Tibial nerve (tissue), 4 donors: ENCODE data around the gene LAMB3. TPM values are rescaled to one million over a fixed set of nuclear protein-coding genes. Genes with fewer than 3 reads are reported as not detected.
"Not testable (repeated sequence)": the region's sequence is repeated elsewhere in the genome, so short reads cannot be mapped to it uniquely, and the experiment has no call there.

Source experiments
- DNase-seq, 2 donors: peaks; one replicate each; pipeline ENCODE4 v3.0.0-alpha.2; 2019; ENCODE audit warnings: low spot score in 2 of 2
- H3K27ac ChIP-seq, 4 donors: fragments of 200-600 bp; sonication (generic) in 3 of 4; one replicate each; pipeline ENCODE4 v1.5.1; 2017 to 2019; ENCODE audit warnings: mild to moderate bottlenecking in 1 of 4
- H3K27me3 ChIP-seq, 2 donors: fragments of 200-600 bp; sonication (generic) in 1 of 2; one replicate each; pipeline versions ENCODE4 v1.5.1 to v1.6.0; 2017 to 2019
- H3K36me3 ChIP-seq, 3 donors: fragments of 200-600 bp; sonication (generic); one replicate each; pipeline ENCODE4 v1.5.1; 2018 to 2019
- H3K4me1 ChIP-seq, 4 donors: fragments of 200-600 bp; sonication (generic) in 3 of 4; one replicate each; pipeline ENCODE4 v1.5.1; 2017 to 2019
- H3K4me3 ChIP-seq, 4 donors: fragments of 200-600 bp; sonication (generic) in 3 of 4; one replicate each; pipeline ENCODE4 v1.5.1; 2017 to 2019; ENCODE audit warnings: mild to moderate bottlenecking in 1 of 4, moderate library complexity in 1 of 4
- H3K9me3 ChIP-seq, 4 donors: fragments of 200-600 bp; sonication (generic) in 3 of 4; one replicate each; pipeline ENCODE4 v1.5.1; 2017 to 2019
- CTCF ChIP-seq, 5 experiments: fragments of 200-600 bp in 3 of 5; fragments of 450-650 bp in 2 of 5; sonication (generic) in 3 of 5; IDR thresholded peaks; one replicate each; pipeline ENCODE4 v1.5.1; 2016 to 2019; ENCODE audit warnings: antibody characterized with exemption in 5 of 5, mild to moderate bottlenecking in 3 of 5, moderate library complexity in 2 of 5
- EP300 ChIP-seq, 2 donors: sonication (generic); formaldehyde crosslinking; IDR thresholded peaks; one replicate each; pipeline ENCODE4 v1.6.1; 2017; ENCODE audit warnings: antibody characterized with exemption in 2 of 2, mild to moderate bottlenecking in 1 of 2
- POLR2A ChIP-seq, 2 donors: fragments of 450-650 bp; IDR thresholded peaks; one replicate each; pipeline ENCODE4 v1.6.1; 2017; ENCODE audit warnings: antibody characterized with exemption in 2 of 2, mild to moderate bottlenecking in 2 of 2, moderate library complexity in 2 of 2
- WGBS, 2 donors: methylation state at CpG; one replicate each; pipeline ENCODE4 v1.1.5; 2018; 5-methylcytosine and 5-hydroxymethylcytosine counted together
- total RNA-seq, 4 donors: library from RNA; depleted of rRNA; stranded (reverse); fragments of >200 nt; gene quantifications; one replicate each; pipeline ENCODE4 v1.1.0, GENCODE V29; 2016

Gene LAMB3
- total RNA-seq, result 10 to 100 TPM in 1 of 4 donors, 1 to 10 TPM in 3; 2.5 to 22.8 (median 4.2) TPM

DNA sequence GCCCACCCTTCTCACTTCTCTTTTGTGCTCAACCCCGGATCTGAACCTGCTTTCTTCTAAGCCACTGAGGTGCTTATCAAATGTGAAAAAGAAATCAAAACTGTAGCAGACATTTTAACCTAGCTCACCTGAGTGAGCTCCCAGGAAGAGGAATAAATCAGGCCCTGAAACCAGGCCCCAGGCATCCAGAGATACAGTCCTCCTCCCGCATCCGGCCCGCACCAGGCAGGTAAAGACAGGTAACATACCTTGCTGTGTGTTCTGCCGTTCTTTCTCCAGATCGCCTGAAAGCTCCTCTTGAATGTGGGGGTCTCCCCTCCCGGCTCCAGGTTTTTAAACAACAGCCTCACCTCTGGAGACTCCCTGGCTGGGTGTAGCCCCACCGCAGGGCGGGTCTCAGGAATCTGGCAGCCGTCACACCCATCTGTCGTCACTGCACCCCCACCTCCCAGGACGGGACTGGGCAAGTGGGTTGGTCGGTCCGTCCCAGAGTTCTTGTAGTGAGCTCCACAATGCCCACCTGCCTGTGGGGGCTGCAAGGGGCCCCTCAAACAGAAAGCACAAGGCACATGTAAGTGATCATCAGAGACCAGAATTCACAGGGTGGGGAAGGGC, at the start of gene LAMB3:
TSS of gene LAMB3 (minus strand) at position 305 of the 615 bp plus-strand sequence. CDS start 1,481 bp downstream, outside the sequence.
- Histone ChIP-seq H3K27ac (peak within 1 kb of the TSS in 2 of 4 donors; percentile 43 to 50), H3K36me3 (no peaks in the 10 kb centered on the region), H3K9me3 (no peaks in the 10 kb centered on the region), H3K27me3 (no peaks in the 10 kb centered on the region), H3K4me3 (no peak within 1 kb of the TSS), H3K4me1 (peaks cover 0 to 57% (median 26%) of the 10 kb centered on the region in 4 donors)
- WGBS, 2 donors, result 76 to 82% methylated on average over 12 to 14 of the region's 14 CpGs
- no peak for DNase-seq
- TF ChIP-seq EP300 (IDR thresholded peaks at IDR 0.05) (no peak), CTCF (IDR thresholded peaks at IDR 0.05) (no peak), POLR2A (IDR thresholded peaks at IDR 0.05) (no peak)

GRCh38 chr1:209700686-209701085, 48.5 kb upstream of the LAMB3 start:
- not testable (repeated sequence) for H3K36me3 ChIP-seq, DNase-seq, H3K27ac ChIP-seq, H3K4me3 ChIP-seq, H3K27me3 ChIP-seq, H3K4me1 ChIP-seq, H3K9me3 ChIP-seq

DNA sequence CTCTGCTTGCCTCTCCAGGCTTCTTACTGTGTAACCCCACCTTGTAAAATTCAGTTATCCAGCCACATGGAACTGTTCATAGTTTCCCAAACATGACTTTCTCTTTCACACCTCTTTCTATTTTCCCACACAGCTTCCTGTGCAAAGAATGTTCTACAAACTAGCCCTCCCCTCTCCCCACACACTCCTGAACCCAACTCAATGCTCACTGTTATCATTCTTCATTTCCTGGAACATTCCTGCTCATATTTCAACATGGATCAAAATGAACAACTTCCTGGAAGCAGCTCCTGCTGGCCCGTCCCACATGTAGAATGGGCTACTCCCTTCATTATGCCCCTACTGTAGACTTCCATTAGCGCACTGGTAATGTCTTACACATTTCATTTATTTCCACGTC, 44.9 kb upstream of the LAMB3 start:
- H3K27ac ChIP-seq, result no peak overlapping the region
- 82 to 95% methylated on average over 3 of the region's 3 CpGs for WGBS, 2 donors
- no peak overlapping the region for H3K4me3 ChIP-seq
- no peak for DNase-seq
- H3K4me1 ChIP-seq, result peaks cover 0 to 8% (median 0%) of the 10 kb centered on the region in 4 donors
- H3K27me3 ChIP-seq, result no peaks in the 10 kb centered on the region
- H3K9me3 ChIP-seq, result no peaks in the 10 kb centered on the region
- no peak for TF ChIP-seq EP300 (IDR thresholded peaks at IDR 0.05)
- TF ChIP-seq CTCF (IDR thresholded peaks at IDR 0.05), result no peak
- no peak for TF ChIP-seq POLR2A (IDR thresholded peaks at IDR 0.05)
- no peaks in the 10 kb centered on the region for H3K36me3 ChIP-seq

DNA sequence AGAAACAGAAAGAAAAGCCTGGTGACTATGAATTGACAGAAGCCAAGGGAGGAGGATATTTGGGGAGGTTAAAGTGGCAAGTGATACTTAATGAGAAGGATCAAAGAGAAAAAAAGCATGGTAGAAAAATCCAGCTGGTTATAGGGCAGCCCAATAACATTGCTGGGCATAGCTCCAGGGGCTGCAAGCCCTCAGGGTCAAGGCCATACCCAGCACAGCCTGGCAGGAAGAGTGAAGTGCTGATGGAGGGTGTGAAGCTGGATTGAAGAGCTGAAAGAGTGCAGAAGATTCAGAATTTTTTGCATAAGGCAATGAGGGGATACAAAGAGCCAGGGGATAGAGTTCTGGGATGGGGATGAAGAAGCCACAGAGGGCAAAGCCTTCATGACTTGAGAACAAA, 44.4 kb upstream of the LAMB3 start:
- Histone ChIP-seq H3K36me3 (no peaks in the 10 kb centered on the region), H3K27me3 (no peaks in the 10 kb centered on the region), H3K4me3 (no peak overlapping the region), H3K9me3 (no peaks in the 10 kb centered on the region), H3K27ac (no peak overlapping the region), H3K4me1 (peaks cover 0 to 8% (median 0%) of the 10 kb centered on the region in 4 donors)
- DNase-seq, result no peak
- no peak for TF ChIP-seq POLR2A (IDR thresholded peaks at IDR 0.05)
- no peak for TF ChIP-seq EP300 (IDR thresholded peaks at IDR 0.05)
- TF ChIP-seq CTCF (IDR thresholded peaks at IDR 0.05), result no peak

GRCh38 chr1:209692745-209693504, 40.7 kb upstream of the LAMB3 start:
- no peak overlapping the region for H3K4me3 ChIP-seq
- peaks cover 0 to 8% (median 0%) of the 10 kb centered on the region in 4 donors for H3K4me1 ChIP-seq
- TF ChIP-seq POLR2A (IDR thresholded peaks at IDR 0.05) (no peak), CTCF (IDR thresholded peaks at IDR 0.05) (peak; percentile 71 to 81 (median 75)), EP300 (IDR thresholded peaks at IDR 0.05) (peak in 1 of 2 donors; percentile 14)
- no peak overlapping the region for H3K27ac ChIP-seq
- WGBS, 2 donors, result 1 to 3% methylated on average over 3 of the region's 3 CpGs
- peak; percentile 34 to 77 for DNase-seq
- no peaks in the 10 kb centered on the region for H3K27me3 ChIP-seq
- H3K9me3 ChIP-seq, result no peaks in the 10 kb centered on the region
- no peaks in the 10 kb centered on the region for H3K36me3 ChIP-seq
